HG03378 (cell line): ENCODE data around the gene LACTB.

ENCODE experiments used
- ATAC-seq: cut with Tn5 transposase; IDR thresholded peaks from one replicate; pipeline ENCODE4 v1.9.1; 2021; ENCODE audit warnings: mild to moderate bottlenecking, moderate library complexity; ENCODE audit not compliant: unreplicated experiment

LACTB gene

DNA sequence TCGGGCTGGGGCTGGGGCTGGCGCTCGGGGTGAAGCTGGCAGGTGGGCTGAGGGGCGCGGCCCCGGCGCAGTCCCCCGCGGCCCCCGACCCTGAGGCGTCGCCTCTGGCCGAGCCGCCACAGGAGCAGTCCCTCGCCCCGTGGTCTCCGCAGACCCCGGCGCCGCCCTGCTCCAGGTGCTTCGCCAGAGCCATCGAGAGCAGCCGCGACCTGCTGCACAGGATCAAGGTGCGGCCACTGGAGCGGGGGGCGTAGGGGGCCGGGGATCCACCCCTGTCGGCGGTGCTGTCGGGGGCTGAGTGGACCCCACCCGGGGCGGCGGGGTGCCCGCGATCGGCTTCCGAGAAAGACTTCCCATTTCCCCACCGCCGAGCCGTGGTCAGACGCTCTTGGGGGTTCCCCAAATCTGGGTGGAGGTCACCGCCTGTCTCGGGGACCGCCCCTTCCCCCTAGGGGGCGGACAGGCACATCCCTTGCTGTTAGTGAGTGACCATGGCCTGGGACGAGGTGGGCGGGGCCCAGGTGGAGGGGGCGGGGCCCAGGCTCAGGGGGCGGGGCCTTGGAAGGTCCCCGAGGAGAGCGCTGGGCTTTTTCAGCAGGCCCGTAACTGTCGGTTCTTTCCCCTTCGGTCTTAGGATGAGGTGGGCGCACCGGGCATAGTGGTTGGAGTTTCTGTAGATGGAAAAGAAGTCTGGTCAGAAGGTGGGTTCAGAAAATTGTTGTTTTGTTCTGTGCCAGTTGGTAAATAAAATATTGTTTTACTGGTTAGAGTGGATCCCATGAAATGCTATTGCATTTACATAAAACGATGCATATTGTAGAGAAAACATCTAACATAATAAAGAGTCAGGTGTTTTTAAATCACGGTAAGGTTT lies 578 bp downstream of the LACTB start:
- ATAC-seq, result peak; percentile 73

DNA sequence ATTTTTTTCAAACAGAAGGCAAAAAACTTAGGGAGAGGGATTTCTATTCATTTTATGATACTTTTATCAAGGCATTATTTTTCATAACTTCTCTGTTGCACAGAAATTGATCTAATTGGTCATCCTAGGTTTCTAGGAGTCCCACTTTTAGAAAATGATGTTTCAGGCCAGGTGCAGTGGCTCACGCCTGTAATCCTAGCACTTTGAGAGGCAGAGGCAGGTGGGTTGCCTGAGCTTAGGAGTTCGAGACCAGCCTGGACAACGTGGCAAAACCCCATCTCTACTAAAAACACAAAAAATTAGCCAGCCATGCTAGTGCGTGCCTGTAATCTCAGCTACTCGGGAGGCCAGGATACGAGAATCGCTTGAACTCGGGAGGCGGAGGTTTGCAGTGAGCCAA lies 2.8 kb downstream of the LACTB start:
- no peak for ATAC-seq

DNA sequence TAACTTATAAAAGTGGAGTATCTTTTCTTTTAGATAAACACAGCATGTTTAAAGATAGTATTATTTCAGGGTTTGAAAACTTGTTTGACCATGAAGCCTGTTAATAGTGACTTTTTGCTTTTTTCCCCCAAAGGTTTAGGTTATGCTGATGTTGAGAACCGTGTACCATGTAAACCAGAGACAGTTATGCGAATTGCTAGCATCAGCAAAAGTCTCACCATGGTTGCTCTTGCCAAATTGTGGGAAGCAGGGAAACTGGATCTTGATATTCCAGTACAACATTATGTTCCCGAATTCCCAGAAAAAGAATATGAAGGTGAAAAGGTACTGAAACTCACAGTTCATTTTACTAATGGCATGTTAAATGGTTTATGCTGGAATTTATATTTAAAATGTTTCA lies 5.1 kb downstream of the LACTB start:
- no peak for ATAC-seq

DNA sequence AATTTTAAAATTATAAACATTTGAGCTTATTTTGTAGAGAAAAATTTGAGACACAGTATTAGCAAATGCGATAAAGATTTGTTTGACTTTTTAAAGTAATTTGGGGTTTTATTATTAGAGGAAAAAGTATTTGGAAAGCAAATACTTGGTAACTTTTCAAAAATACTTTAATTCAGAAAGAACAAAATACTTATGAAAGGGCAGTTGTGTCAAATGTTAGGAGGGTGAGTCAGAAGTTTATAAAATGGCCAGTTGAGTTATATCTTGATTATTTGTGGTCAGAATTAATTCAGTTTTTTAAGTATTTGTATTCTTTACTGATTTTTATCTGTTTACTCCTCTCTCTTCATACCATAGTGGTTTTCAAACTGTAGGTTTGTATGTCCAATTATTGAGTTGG lies 12.1 kb downstream of the LACTB start:
- no peak for ATAC-seq

DNA sequence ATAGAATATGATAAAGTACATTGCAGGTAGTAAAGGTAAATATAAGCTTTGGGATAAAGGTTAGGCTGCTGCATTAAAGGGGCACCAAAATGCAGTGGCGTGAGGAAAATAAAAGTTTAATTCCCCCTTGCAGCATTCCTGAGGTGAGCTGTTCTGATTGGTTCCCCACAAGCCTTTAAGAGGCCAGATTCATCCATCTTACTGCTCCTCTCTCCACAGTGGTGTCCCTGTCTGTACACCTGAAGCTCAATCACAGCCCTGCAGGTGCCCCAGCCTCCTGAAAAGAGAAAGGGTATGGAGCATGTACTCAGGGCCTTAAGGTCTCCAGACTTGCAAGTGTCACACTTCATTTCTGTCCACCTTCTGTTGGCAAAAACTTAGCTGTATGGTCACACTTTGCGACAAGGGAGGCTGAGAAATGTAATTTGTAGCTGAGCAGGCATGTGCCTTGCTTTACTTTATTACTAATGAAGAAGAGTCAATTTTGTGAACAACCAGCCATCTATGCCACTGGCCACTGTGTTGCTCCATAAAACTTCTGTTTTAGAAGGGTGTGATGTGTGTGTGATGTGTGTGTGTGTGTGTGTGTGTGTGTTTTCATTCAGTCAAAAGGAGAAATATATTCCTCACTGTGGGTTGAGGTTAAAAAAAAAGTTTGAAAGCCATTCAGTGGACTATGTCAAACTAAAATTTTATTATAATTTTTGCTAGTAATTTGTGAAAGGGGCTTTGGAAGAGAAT lies 12.8 kb downstream of the LACTB start:
- ATAC-seq, result no peak

DNA sequence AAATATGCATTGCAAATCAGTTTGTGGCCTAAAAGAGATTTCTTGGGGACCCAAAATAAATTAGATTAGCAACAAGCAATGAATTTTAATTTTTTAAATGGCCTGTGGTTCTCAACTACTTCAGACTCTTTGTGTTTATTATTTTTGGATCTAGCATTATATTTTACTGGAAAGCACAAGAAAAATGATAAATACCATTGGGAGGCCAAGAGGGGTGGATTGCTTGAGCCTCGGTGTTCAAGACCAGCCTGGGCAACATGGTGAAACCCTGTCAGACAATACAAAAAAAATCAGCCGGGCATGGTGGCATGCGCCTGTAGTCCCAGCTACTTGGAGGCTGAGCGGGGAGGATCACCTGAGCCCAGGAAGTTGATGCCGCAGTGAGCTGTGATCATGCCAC lies 13.6 kb downstream of the LACTB start:
- no peak for ATAC-seq

DNA sequence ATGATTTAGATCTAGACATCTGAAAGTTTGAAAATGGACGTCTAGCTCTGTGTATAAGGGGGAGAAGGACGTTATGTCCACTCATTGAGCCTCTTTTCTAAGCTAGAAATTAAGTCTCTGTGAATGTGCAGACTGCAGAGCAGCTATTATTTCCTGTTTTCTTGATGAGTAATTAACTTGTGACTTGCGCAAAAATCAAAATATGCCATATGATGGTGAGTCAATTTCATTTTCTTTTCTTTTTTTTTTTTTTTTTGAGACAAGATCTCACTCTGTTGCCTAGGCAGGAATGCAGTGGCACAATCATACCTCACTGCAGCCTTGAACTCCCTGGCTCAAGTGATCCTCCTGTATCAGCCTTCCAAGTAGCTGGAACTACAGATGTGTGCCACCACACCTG lies 14.1 kb downstream of the LACTB start:
- ATAC-seq, result no peak

DNA sequence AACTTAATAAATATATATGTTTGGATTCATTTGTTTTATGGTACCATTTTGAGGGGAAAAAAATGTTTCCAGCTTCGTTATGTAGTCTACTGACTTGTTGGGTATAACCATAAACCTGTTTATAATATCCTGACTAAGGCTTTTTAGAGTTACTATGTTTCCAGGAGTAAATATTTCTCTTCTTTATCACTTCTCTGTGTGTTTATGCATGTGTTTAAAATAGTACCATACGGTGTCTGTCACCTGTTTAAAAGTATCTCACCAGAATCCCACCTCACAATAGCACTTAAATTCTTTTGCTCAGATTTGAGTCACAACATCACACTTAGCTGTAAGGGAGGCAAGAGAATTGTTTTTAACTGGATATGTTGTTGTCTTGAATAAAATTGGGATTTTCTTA lies 15.1 kb downstream of the LACTB start:
- no peak for ATAC-seq

DNA sequence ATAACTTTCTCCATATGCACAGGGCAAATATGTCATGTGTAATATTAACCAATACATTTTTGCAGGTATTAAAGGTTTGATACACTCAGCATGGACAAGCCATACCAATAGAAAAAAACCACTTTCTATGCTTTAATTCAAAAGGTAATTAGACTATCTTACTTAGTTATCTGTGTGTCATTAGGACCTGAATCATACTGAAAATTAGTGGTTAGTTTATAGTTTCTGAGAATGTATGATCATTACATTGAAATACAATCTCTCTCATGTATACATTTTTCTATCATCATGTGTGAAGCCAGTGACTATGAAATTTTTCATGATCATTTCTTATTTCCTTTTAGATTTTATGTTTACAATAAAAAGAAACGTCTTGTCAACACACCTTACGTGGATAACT lies 19.3 kb downstream of the LACTB start:
- no peak for ATAC-seq

DNA sequence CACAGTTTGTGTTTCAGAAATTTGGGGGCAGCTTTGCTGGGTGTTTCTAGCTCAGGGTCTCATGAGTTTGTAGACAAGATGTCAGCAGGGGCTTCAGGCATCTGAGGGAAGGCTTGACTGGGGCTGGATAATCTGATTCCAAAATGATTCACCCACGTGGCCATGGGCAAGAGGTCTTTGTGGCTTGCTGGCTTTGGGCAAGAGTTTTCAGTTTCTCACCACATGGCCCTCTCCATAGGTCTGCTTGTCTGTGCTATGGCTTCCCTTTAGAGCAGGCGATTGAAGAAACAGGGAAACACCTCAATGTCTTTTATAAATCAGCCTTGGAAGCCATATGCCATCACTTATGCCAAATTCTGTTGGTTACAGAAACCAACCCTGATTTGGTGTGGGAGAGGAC lies 23.8 kb downstream of the LACTB start:
- no peak for ATAC-seq

DNA sequence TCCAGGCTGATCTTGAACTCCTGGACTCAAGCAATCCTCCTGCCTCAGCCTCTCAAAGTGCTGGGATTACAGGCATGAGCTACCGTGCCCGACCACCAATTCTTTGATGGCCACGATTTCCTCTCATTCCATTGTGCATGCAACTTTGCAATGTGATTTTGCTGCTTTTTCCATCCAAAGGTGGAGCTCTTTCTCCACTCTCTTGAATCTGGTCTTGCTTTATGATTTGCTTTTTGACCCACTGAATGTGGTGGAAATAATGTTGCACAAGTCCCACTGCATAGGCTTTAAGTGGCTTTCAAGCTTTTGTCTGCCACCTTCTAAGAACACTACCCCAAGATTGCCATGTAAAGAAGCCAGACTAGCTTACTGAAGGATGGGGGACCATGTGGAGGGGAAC lies 25.0 kb downstream of the LACTB start:
- no peak for ATAC-seq

DNA sequence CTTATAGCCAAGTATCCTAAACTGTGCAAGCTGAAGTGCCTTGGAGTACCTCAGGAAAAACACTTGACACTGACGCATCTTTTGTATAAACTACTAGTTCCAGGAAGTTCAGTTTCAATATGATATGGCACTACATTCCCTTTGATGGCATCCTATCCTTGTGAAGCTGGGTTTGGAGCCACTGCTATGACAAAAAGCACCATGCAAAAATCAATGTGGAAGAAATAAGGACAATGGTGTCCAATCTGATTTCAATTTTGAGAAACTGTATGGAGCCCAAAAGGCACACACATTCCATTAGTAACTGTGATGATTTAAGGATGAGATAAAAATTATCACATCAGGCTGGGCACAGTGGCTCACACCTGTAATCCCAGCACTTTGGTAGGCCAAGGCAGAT lies 30.0 kb downstream of the LACTB start:
- no peak for ATAC-seq

DNA sequence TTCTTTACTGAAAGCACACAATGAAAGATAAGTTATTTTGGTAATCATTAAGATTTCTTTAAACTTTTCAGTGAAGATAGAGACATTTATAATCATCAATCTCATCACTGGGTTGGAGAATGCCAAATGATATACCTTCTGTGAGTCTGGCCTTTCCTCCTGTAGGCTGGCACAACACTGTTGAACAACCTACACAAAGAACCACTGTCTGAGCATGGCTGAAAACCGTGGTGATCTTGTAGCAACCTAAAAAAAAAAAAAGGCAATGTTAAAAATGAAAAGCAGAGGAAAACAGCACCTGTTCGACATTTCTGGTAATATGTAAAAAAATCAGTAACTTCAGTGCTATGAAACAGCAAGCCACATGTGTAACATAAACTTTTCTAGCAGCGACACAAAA lies 33.8 kb downstream of the LACTB start:
- ATAC-seq, result no peak

DNA sequence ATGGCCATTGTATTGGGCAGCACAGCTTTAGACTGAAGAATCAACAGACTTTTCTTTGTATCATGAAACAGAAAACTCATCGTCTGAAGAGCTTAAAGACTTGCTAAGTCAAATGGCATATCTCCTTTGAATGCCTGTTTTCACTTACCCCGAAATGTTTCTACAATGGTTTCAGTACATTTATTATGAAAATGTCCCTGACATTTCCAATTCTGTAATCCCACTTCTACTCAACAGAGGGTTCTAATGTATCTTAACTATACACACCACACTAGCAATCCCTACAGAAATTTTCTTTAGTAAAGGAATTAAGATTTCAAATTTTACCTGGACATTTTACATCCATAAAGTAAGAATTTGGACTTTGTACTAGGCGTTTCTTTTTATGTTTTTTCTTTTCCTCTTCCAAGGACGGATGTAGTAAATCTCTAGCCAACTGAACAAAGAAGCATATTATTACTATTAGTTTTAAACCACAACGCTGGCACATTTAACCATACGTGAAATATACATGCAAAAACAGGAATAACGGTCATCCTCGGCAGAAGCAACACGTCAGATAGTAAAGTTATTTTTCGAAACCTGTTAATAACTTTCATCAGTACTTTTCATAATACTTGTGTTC lies 34.5 kb downstream of the LACTB start:
- ATAC-seq, result no peak

DNA sequence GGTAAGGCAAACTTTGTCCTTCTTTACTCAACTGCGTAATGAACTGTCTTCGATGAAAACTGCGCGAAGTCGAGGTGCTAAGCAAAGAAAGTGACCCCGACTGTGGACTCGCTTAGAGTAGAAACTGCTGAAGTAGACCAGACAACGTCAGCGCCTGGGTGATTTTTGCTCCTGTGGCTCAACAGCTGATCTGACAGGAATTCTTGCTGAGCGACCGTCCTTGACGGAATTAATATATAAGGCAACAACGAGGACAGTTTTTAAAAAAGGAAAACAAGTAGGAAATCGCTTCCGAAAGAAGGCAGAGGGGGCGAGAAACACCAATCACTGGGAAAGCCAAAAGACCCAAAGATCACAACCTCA lies 35.1 kb downstream of the LACTB start:
- no peak for ATAC-seq

DNA sequence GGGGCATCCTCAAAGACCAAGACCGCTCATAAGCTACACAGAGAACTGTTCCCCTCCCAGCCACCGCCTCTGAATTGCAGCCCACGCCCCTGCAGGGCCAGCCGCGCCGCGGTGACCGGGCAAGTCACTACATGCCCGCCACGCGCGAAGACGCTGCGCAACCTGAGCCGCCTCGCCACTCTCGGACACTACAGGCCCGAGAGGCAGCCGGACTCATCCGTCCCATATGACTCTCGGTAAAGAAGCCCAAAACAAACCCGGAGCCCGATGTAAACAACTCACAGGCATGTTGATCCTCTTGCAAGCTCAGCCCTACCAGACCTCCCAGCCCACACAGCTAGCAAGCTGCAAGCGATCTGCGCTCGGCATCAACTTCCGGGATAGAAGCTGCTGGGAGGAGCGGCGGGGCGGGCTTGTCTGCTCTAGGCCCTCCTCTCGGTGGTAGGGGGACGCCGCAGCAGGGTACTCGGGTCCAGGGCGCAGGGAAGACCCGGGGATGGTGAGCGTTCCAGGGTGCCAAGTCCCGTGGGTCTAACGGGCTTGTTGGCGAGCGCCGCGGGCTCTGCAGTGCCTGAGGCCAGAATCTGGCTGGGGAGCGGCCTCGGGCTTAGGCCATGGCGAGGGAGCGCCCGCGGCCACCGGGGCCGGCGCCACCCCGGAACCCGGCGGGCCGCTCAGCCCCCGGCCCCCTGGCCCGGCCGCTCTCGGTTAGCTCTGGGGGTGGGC lies 35.6 kb downstream of the LACTB start, which contains the start of gene RPS27L:
RPS27L (minus strand) TSS at position 360 of the 726 bp plus-strand sequence; CDS start at position 288, 72 bp downstream.
- ATAC-seq, result peak; percentile 83

DNA sequence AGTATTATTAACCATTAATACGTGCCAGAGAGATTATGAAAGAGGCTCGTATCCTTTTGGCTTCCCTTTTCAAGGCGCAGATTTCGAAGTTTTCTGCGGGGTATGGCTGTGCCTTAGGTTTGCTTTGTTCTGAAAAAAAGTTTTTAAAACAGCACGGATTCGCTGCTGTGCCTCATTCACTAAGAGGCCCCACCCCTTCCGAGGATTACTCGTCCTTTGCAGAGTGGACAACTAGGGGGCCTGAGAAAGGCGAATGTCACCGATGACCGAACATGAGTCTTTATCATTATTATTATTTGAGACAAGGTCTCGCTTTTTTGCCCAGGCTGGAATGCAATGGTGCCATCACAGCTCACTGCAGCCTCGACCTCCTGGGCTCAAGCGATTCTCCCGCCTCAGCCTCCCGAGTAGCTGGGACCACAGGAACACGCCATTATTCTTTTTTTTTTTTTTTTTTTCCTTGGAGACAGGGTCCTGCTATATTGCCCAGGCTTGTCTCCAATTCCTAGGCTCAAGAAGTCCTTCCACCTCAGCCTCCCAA lies 36.3 kb downstream of the LACTB start:
- peak; percentile 16 for ATAC-seq

DNA sequence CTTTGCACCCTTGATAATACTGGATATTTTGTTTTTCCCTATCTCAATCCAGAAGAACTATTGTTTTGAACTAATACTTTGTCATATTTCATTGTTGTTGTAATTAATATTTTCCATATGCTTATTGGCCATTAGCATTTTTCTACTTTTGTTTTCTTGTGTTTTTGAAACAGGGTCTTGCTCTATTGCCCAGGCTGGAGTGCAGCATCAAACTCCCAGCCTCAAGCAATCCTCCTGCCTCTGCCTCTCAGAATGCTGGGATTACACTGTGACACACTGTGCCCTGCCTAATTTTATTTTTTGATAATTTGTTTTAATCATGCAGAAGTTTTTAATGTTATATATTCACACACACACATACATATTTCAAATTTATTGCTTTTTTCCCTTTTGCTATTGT lies 39.0 kb downstream of the LACTB start:
- ATAC-seq, result no peak

DNA sequence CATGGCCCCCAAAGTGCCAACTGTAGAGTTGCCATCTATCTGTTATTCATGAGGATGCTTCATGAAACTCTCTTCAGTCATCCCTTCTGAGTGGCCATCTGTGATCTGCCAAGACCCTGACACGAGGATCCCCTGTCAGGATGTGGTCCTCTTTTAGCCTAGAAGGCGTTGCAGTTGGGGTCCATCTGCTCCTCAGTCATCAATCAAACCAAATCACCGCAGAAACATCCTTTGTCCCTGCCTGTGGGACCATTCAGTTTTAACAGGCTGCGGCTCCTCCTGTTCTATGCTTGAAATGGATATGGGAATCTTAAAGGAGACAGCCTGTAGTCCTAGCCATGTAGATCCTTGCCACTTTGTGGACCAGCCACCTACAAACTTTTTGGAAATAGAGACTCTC lies 41.6 kb downstream of the LACTB start:
- ATAC-seq, result no peak

DNA sequence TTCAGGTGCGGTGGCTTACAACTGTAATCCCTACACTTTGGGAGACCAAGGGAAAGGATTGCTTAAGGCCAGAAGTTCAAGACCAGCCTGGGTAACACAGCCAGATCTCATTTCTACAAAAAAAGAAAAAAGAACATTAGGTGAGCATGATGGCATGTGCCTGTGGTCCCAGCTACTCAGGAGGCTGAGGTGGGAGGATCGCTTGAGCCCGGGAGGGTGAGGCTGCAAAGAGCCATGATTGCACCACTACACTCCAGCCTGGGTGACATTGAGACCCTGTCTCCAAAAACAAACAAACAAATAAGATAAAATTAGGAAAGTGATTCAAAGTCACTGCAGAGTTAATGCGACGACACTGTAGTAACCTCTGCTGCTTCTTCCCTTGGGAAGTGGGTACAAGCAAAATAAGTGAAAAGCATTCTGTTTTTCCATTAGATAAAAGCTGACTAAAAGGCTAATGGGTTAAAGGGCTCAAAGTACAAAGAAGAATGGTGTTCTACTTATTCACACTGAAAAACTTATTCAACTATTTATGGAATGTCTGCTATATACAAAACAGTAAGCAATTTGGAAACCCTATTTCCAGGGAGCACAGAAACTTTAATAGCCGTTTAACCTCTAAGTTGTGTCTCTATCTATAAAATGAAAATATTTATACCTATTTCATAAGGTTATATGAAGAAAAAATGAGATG lies 43.7 kb downstream of the LACTB start:
- no peak for ATAC-seq
